HepG2 (cell line): ENCODE measurements around the gene PRSS33. TPM values are rescaled to one million over a fixed set of nuclear protein-coding genes. Genes with fewer than 3 reads are reported as not detected.
A peak's percentile ranks its signal among the peaks of the same experiment; 100 is the strongest.

Source experiments
- ATAC-seq: fragments of 200-7000 bp; cut with Tn5 transposase; 3 replicates; pipeline ENCODE4 v1.9.1; 2020; ENCODE audit warnings: mild to moderate bottlenecking, moderate library complexity
- BruUV-seq: library from RNA; stranded (reverse); fragments of 400-500 nt; replicated peaks from 2 replicates; lab custom pipeline; 2021; lab: Mats Ljungman, UMichigan
- CTCF ChIA-PET: fragments of 300-600 bp; formaldehyde crosslinking; extraction: SDS; loops from one replicate; lab custom pipeline; 2021; ENCODE audit warnings: low total read pairs, inconsistent platforms, low intra/inter-chr PET ratio; lab: Yijun Ruan, JAX
- POLR2A ChIA-PET: fragments of 350-600 bp; sonication (Branson Sonifier 250); formaldehyde crosslinking; loops from one replicate; lab custom pipeline; 2020; ENCODE audit warnings: antibody characterized with exemption, inconsistent platforms; lab: Yijun Ruan, JAX
- DNase-seq: peaks from one replicate; pipeline ENCODE4 v3.0.0-alpha.2; 2015; ENCODE audit warnings: low spot score
- FAIRE-seq: peaks from 3 replicates; lab custom pipeline; 2011; peaks lifted over from hg19 to GRCh38; lab: Jason Lieb, UNC
- H2AFZ ChIP-seq: one replicate; pipeline ENCODE4 v1.6.1; 2011; ENCODE audit warnings: low read length, inconsistent platforms
- H3K27ac ChIP-seq: fragments of 300-600 bp; 3 replicates; pipeline ENCODE4 v1.8.0; 2011; ENCODE audit warnings: mixed run types, mild to moderate bottlenecking, mixed read lengths, low read length, inconsistent platforms; ENCODE audit not compliant: insufficient read depth; ENCODE audit errors: extremely low read length
- H3K27me3 ChIP-seq, 2 experiments: fragments of 200-600 bp in 1 of 2; 2 replicates in 1 of 2; 3 replicates in 1 of 2; pipeline versions ENCODE4 v1.6.0 to v1.8.0; 2011; ENCODE audit warnings: low read length in 2 of 2, mild to moderate bottlenecking in 2 of 2, moderate library complexity in 2 of 2, inconsistent platforms in 1 of 2; ENCODE audit not compliant: insufficient read depth in 2 of 2, control insufficient read depth in 1 of 2
- H3K36me3 ChIP-seq, 2 experiments: fragments of 200-600 bp in 1 of 2; replicated peaks in 1 of 2; 2 replicates in 1 of 2; 3 replicates in 1 of 2; pipeline versions ENCODE4 v1.5.1 to v1.8.0; 2011; ENCODE audit warnings: low read length in 2 of 2, inconsistent platforms in 1 of 2; ENCODE audit not compliant: insufficient read depth in 2 of 2, control insufficient read depth in 1 of 2
- H3K4me1 ChIP-seq: 2 replicates; pipeline ENCODE4 v1.5.1; 2012; ENCODE audit warnings: low read length, inconsistent platforms; ENCODE audit not compliant: insufficient read depth
- H3K4me2 ChIP-seq: 2 replicates; pipeline ENCODE4 v1.6.0; 2011; ENCODE audit warnings: low read depth, low read length, inconsistent platforms
- H3K4me3 ChIP-seq, 3 experiments: fragments of 200-600 bp in 1 of 3; sonication (generic), shearing (Covaris generic) in 1 of 3; replicated peaks in 1 of 3; 2 replicates each; pipeline ENCODE4 v1.5.1; 2011 to 2016; ENCODE audit warnings: low read length in 3 of 3, inconsistent platforms in 2 of 3, low read depth in 2 of 3, mild to moderate bottlenecking in 2 of 3, control low read depth in 1 of 3, mixed read lengths in 1 of 3; ENCODE audit not compliant: insufficient read depth in 1 of 3
- H3K79me2 ChIP-seq: one replicate; pipeline ENCODE4 v1.6.1; 2011; ENCODE audit warnings: low read length, inconsistent platforms; ENCODE audit not compliant: insufficient read depth
- H3K9ac ChIP-seq: 2 replicates; pipeline ENCODE4 v1.6.0; 2011; ENCODE audit warnings: mild to moderate bottlenecking, low read depth, low read length, inconsistent platforms; ENCODE audit not compliant: insufficient read depth
- H3K9me3 ChIP-seq: 2 replicates; pipeline ENCODE4 v1.5.1; 2012; ENCODE audit warnings: mild to moderate bottlenecking, low read length
- H4K20me1 ChIP-seq: 2 replicates; pipeline ENCODE4 v1.6.0; 2011; ENCODE audit warnings: inconsistent platforms, mild to moderate bottlenecking, low read length, moderate library complexity; ENCODE audit not compliant: insufficient read depth
- BRD4 ChIP-seq: sonication (generic); formaldehyde crosslinking; IDR thresholded peaks from 2 replicates; pipeline ENCODE4 v1.4.0; 2020; ENCODE audit warnings: missing genetic modification reagents
- KDM2A ChIP-seq: sonication (generic); formaldehyde crosslinking; IDR thresholded peaks from 2 replicates; pipeline ENCODE4 v1.4.0; 2020; ENCODE audit warnings: low read depth, missing genetic modification reagents, borderline replicate concordance
- PHF8 ChIP-seq: sonication (generic); formaldehyde crosslinking; IDR thresholded peaks from 2 replicates; pipeline ENCODE4 v1.5.0; 2020; ENCODE audit warnings: missing genetic modification reagents
- RELA ChIP-seq: sonication (generic); formaldehyde crosslinking; IDR thresholded peaks from 2 replicates; pipeline ENCODE4 v1.4.0; 2020; ENCODE audit warnings: missing genetic modification reagents
- SP4 ChIP-seq: sonication (generic); formaldehyde crosslinking; IDR thresholded peaks from 2 replicates; pipeline ENCODE4 v1.8.1; 2023; ENCODE audit warnings: mild to moderate bottlenecking, missing genetic modification reagents
- SP5 ChIP-seq: IDR thresholded peaks from 2 replicates; pipeline ENCODE4 v1.6.1; 2016; ENCODE audit warnings: low read depth, borderline replicate concordance
- SPEN ChIP-seq: sonication (generic); formaldehyde crosslinking; IDR thresholded peaks from 2 replicates; pipeline ENCODE4 v1.5.1; 2020; ENCODE audit warnings: low read depth, mild to moderate bottlenecking, missing genetic modification reagents
- XRCC5 ChIP-seq: fragments of 200-400 bp; formaldehyde crosslinking; optimal IDR thresholded peaks from 2 replicates; pipeline ENCODE3; 2017; ENCODE audit warnings: mild to moderate bottlenecking, low read length
- ZNF124 ChIP-seq: sonication (generic); formaldehyde crosslinking; IDR thresholded peaks from 2 replicates; pipeline ENCODE4 v1.4.0; 2020; ENCODE audit warnings: missing genetic modification reagents
- ZNF317 ChIP-seq: sonication (generic); formaldehyde crosslinking; IDR thresholded peaks from 2 replicates; pipeline ENCODE4 v1.5.0; 2020; ENCODE audit warnings: mild to moderate bottlenecking, missing genetic modification reagents
- ZNF569 ChIP-seq: sonication (generic); formaldehyde crosslinking; IDR thresholded peaks from 2 replicates; pipeline ENCODE4 v1.5.0; 2020; ENCODE audit warnings: mild to moderate bottlenecking, missing genetic modification reagents, moderate library complexity, borderline replicate concordance
- ZNF790 ChIP-seq: sonication (generic); formaldehyde crosslinking; IDR thresholded peaks from 2 replicates; pipeline ENCODE4 v1.8.0; 2022; ENCODE audit warnings: missing genetic modification reagents, mild to moderate bottlenecking, borderline replicate concordance
- WGBS: methylation state at CpG from one replicate; pipeline ENCODE4 v1.1.6; 2017; ENCODE audit warnings: low lambda C conversion rate; 5-methylcytosine and 5-hydroxymethylcytosine counted together
- in situ Hi-C: cut with HindIII; loops from 2 replicates; pipeline ENCODE4 v1.10.0; 2017; ENCODE audit warnings: low pct_unique_long_range_greater_than_20kb; ENCODE audit not compliant: extremely low pct_ligation_motif_present
- intact Hi-C: fragments of 100-400 bp; cut with micrococcal nuclease; formaldehyde crosslinking; loops from one replicate; pipeline ENCODE4 v1.10.0; 2022; ENCODE audit not compliant: unreplicated experiment
- polyA plus RNA-seq, 8 experiments: library from polyadenylated mRNA; depleted of rRNA in 3 of 8; stranded (reverse) in 7 of 8; unstranded in 1 of 8; fragments of >200 nt; fragmentation: Illumina TruSeq in 4 of 8; extraction: Trizol in 4 of 8; gene quantifications; 2 replicates each; pipeline versions ENCODE4 v1.2.1 to v1.2.3, GENCODE V29; 2011 to 2016; ENCODE audit warnings: low read depth in 4 of 8, missing spikeins in 1 of 8, mixed read lengths in 1 of 8; ENCODE audit not compliant: insufficient read depth in 1 of 8
- total RNA-seq, 5 experiments: library from RNA; depleted of rRNA; stranded (reverse); fragments of >200 nt; fragmentation: Illumina TruSeq; extraction: Trizol; gene quantifications; 2 replicates each; pipeline ENCODE4 v1.2.3, GENCODE V29; 2016; ENCODE audit warnings: low read depth in 1 of 5
- TF ChIP-seq, protein P1 (sequence below): sonication (generic); formaldehyde crosslinking; IDR thresholded peaks from 2 replicates; pipeline ENCODE4 v1.4.0; 2020; ENCODE audit warnings: mild to moderate bottlenecking, missing genetic modification reagents

The PRSS33 gene
- total and polyA plus RNA-seq, 2 of the 13 experiments (the other 11 are each of a cell fraction or from before 2014, with no cell fraction given), result not detected

DNA sequence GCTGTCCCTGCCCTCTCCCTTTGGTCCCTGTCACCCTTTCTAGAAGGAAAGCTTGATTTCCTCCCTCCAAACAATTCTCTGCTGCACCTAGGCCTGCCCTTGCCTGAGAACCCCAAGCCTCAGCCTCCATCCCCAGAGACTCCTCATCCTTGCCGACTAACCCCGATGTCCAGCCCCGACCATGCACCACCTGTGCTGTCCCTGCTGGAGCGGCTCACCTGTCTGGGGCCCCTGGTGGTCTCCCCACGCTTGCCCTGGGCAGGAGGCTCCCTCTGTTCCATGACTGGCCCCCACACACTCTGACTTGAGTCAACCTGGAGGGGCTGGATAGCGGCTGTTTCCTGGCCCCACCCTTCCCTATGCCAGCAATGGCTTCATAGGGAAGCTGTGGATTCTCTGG lies 46.9 kb downstream of the PRSS33 start:
- no TSS peak for BruUV-seq
- TF ChIP-seq ZNF790 (CRISPR knock-in tag) (no peak), SP4 (CRISPR knock-in tag) (0 out of 2 replicates have a peak, but pooled peaks have one; percentile 22)
- ATAC-seq, result no peak
- in situ Hi-C loops (no loop called here), intact Hi-C loops (no loop called here)
- H3K4me1 ChIP-seq, result peaks cover 40% of the 10 kb centered on the region
- no peaks in the 10 kb centered on the region for H3K79me2 ChIP-seq
- no peaks in the 10 kb centered on the region for H3K27me3 ChIP-seq
- H3K4me2 ChIP-seq, result no peak overlapping the region
- H3K9me3 ChIP-seq, result no peaks in the 10 kb centered on the region
- H2AFZ ChIP-seq, result no peak overlapping the region
- 87% methylated on average over 6 of the region's 6 CpGs for WGBS
- no peak overlapping the region for H3K4me3 ChIP-seq
- ChIA-PET CTCF (no interaction called here), POLR2A (interaction anchor here (0.6 to 4.4 kb wide), 2 partner anchors 12 to 757 kb away, joined by 3 to 43 read pairs; partner anchors contain the start of gene SRRM2)
- H3K27ac ChIP-seq, result no peak overlapping the region
- H4K20me1 ChIP-seq, result no peaks in the 10 kb centered on the region
- no peak overlapping the region for H3K9ac ChIP-seq
- no peak for DNase-seq
- FAIRE-seq, result no peak
- H3K36me3 ChIP-seq, result no peaks in the 10 kb centered on the region

- Histone ChIP-seq H3K4me3 (peak overlapping the region in 2 of 3 experiments; percentile 35 to 47; a peak in 4 of 6 replicates), H3K9ac (peak overlapping the region; percentile 38), H3K4me2 (peak overlapping the region; percentile 80), H3K9me3 (no peaks in the 10 kb centered on the region), H3K4me1 (peaks cover 40% of the 10 kb centered on the region), H3K36me3 (no peaks in the 10 kb centered on the region), H3K27me3 (no peaks in the 10 kb centered on the region), H2AFZ (no peak overlapping the region), H3K79me2 (no peaks in the 10 kb centered on the region), H4K20me1 (no peaks in the 10 kb centered on the region), H3K27ac (no peak overlapping the region)
- BruUV-seq, result no TSS peak
- WGBS, result 26% methylated on average over 2 of the region's 8 CpGs
- peak; percentile 78 for ATAC-seq
- no peak for FAIRE-seq
- in situ Hi-C loops (no loop called here), intact Hi-C loops (no loop called here)
- ChIA-PET CTCF (no interaction called here), POLR2A (interaction anchor here (0.6 to 4.4 kb wide), 2 partner anchors 13 to 756 kb away, joined by 3 to 43 read pairs; partner anchors contain the start of gene SRRM2)
- peak; percentile 45 for DNase-seq
- peak; percentile 91 for TF ChIP-seq SP5 (CRISPR knock-in tag)
- 0 out of 2 replicates have a peak, but pooled peaks have one; percentile 13 for TF ChIP-seq SPEN (CRISPR knock-in tag)
- TF ChIP-seq, protein P1, sequence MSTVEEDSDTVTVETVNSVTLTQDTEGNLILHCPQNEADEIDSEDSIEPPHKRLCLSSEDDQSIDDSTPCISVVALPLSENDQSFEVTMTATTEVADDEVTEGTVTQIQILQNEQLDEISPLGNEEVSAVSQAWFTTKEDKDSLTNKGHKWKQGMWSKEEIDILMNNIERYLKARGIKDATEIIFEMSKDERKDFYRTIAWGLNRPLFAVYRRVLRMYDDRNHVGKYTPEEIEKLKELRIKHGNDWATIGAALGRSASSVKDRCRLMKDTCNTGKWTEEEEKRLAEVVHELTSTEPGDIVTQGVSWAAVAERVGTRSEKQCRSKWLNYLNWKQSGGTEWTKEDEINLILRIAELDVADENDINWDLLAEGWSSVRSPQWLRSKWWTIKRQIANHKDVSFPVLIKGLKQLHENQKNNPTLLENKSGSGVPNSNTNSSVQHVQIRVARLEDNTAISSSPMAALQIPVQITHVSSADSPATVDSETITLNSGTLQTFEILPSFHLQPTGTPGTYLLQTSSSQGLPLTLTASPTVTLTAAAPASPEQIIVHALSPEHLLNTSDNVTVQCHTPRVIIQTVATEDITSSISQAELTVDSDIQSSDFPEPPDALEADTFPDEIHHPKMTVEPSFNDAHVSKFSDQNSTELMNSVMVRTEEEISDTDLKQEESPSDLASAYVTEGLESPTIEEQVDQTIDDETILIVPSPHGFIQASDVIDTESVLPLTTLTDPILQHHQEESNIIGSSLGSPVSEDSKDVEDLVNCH (CRISPR knock-in tag), result no peak
- peak; percentile 35; the same call in 1 of the 2 replicates for TF ChIP-seq KDM2A (CRISPR knock-in tag)
- TF ChIP-seq PHF8 (CRISPR knock-in tag), result 0 out of 2 replicates have a peak, but pooled peaks have one; percentile 39
- no peak for TF ChIP-seq ZNF317 (CRISPR knock-in tag)
- TF ChIP-seq ZNF124 (CRISPR knock-in tag), result 0 out of 2 replicates have a peak, but pooled peaks have one; percentile 40
- no peak for TF ChIP-seq ZNF569
- peak; percentile 75; the same call in 1 of the 2 replicates for TF ChIP-seq BRD4 (CRISPR knock-in tag)
- peak; percentile 7 for TF ChIP-seq XRCC5
- TF ChIP-seq RELA, result 0 out of 2 replicates have a peak, but pooled peaks have one; percentile 9
Observed at GRCh38 chr16:2739625-2740430, 47.5 kb downstream of the PRSS33 start.
